H1 (cell line): ENCODE results near the gene INSM2. TPM values are rescaled to one million over a fixed set of nuclear protein-coding genes. Genes with fewer than 3 reads are reported as not detected.

ENCODE experiments used
- CTCF ChIA-PET: fragments of 300-600 bp; sonication (Branson Sonifier 250); formaldehyde crosslinking; loops from one replicate; lab custom pipeline; 2021; ENCODE audit not compliant: partially characterized antibody; lab: Charles Lee
- POLR2A ChIA-PET: fragments of 300-600 bp; sonication (Branson Sonifier 250); formaldehyde crosslinking; loops from one replicate; lab custom pipeline; 2021; ENCODE audit warnings: inconsistent platforms; ENCODE audit not compliant: partially characterized antibody; lab: Charles Lee
- DNase-seq, 2 experiments: peaks; one replicate each; pipeline versions ENCODE4 v3.0.0 to v3.0.0-alpha.2; 2010 to 2022; ENCODE audit warnings: low spot score in 2 of 2, low read depth in 1 of 2, mixed read lengths in 1 of 2
- FAIRE-seq: peaks from 2 replicates; lab custom pipeline; 2011; peaks lifted over from hg19 to GRCh38; lab: Jason Lieb, UNC
- H2AFZ ChIP-seq: 2 replicates; pipeline ENCODE4 v1.8.1; 2012; ENCODE audit warnings: low read length, inconsistent platforms
- H2AK5ac ChIP-seq: 2 replicates; pipeline ENCODE4 v1.6.1; 2013; ENCODE audit warnings: low read depth, low read length
- H2BK120ac ChIP-seq: replicated peaks from 2 replicates; pipeline ENCODE3; 2013; ENCODE audit warnings: low read depth, low read length, inconsistent platforms
- H2BK12ac ChIP-seq: 2 replicates; pipeline ENCODE4 v1.6.1; 2013; ENCODE audit warnings: low read depth, low read length
- H2BK15ac ChIP-seq: 2 replicates; pipeline ENCODE4 v1.6.1; 2013; ENCODE audit warnings: low read length
- H2BK20ac ChIP-seq: 2 replicates; pipeline ENCODE4 v1.6.1; 2013; ENCODE audit warnings: low read length
- H2BK5ac ChIP-seq: 2 replicates; pipeline ENCODE4 v1.6.1; 2013; ENCODE audit warnings: low read depth, low read length
- H3K14ac ChIP-seq: 2 replicates; pipeline ENCODE4 v1.6.1; 2013; ENCODE audit warnings: inconsistent platforms; ENCODE audit not compliant: insufficient read length
- H3K18ac ChIP-seq: 2 replicates; pipeline ENCODE4 v1.6.1; 2013; ENCODE audit warnings: low read length; ENCODE audit errors: extremely low read depth
- H3K23ac ChIP-seq: 2 replicates; pipeline ENCODE4 v1.6.1; 2013; ENCODE audit warnings: inconsistent platforms; ENCODE audit not compliant: insufficient read length
- H3K23me2 ChIP-seq: 2 replicates; pipeline ENCODE4 v1.6.1; 2013; ENCODE audit warnings: low read depth, low read length
- H3K27ac ChIP-seq: 2 replicates; pipeline ENCODE4 v1.6.1; 2011; ENCODE audit warnings: low read depth, low read length, inconsistent platforms
- H3K27me3 ChIP-seq, 4 experiments: replicated peaks in 1 of 4; 1 replicate in 1 of 4; 2 replicates in 3 of 4; pipeline versions ENCODE4 v1.6.1 to v1.8.1; 2011 to 2013; ENCODE audit warnings: low read length in 3 of 4, mild to moderate bottlenecking in 3 of 4, inconsistent platforms in 2 of 4, mixed read lengths in 2 of 4, moderate library complexity in 1 of 4; ENCODE audit not compliant: control insufficient read depth in 3 of 4, insufficient read depth in 3 of 4; ENCODE audit errors: extremely low read depth in 1 of 4
- H3K36me3 ChIP-seq, 4 experiments: 2 replicates each; pipeline versions ENCODE4 v1.6.1 to v1.8.1; 2011 to 2013; ENCODE audit warnings: mild to moderate bottlenecking in 4 of 4, low read length in 3 of 4, moderate library complexity in 2 of 4, control low read depth in 1 of 4, inconsistent platforms in 1 of 4; ENCODE audit not compliant: insufficient read depth in 4 of 4, control insufficient read depth in 2 of 4
- H3K4ac ChIP-seq: replicated peaks from 2 replicates; pipeline ENCODE3; 2013; ENCODE audit warnings: low read length, low read depth, mixed read lengths, inconsistent platforms; ENCODE audit not compliant: insufficient read length
- H3K4me1 ChIP-seq, 4 experiments: replicated peaks in 1 of 4; 1 replicate in 1 of 4; 2 replicates in 3 of 4; pipeline versions ENCODE4 v1.6.1 to v1.8.1; 2011 to 2013; ENCODE audit warnings: low read length in 3 of 4, inconsistent platforms in 2 of 4, mixed read lengths in 1 of 4; ENCODE audit not compliant: insufficient read depth in 4 of 4, control insufficient read depth in 3 of 4
- H3K4me2 ChIP-seq, 2 experiments: 2 replicates each; pipeline versions ENCODE4 v1.6.1 to v1.8.1; 2011 to 2013; ENCODE audit warnings: low read depth in 2 of 2, low read length in 2 of 2, control low read depth in 1 of 2, inconsistent platforms in 1 of 2, mild to moderate bottlenecking in 1 of 2; ENCODE audit not compliant: insufficient read depth in 1 of 2
- H3K4me3 ChIP-seq, 4 experiments: fragments of 200-600, 300-600 bp in 1 of 4; sonication (generic), shearing (Covaris generic), sonication (Bioruptor Twin) in 1 of 4; 2 replicates each; pipeline versions ENCODE4 v1.5.1 to v1.8.1; 2011 to 2016; ENCODE audit warnings: low read length in 4 of 4, low read depth in 3 of 4, control low read depth in 2 of 4, inconsistent platforms in 2 of 4, mild to moderate bottlenecking in 2 of 4, mixed read lengths in 1 of 4, moderate library complexity in 1 of 4; ENCODE audit not compliant: insufficient read depth in 2 of 4; ENCODE audit errors: extremely low read depth in 1 of 4
- H3K56ac ChIP-seq: replicated peaks from 2 replicates; pipeline ENCODE3; 2013; ENCODE audit warnings: low read depth, mild to moderate bottlenecking, mixed read lengths, low read length, inconsistent platforms; ENCODE audit not compliant: insufficient read length
- H3K79me1 ChIP-seq: 2 replicates; pipeline ENCODE4 v1.6.1; 2013; ENCODE audit warnings: low read depth, low read length, control low read depth
- H3K79me2 ChIP-seq, 2 experiments: 2 replicates each; pipeline versions ENCODE4 v1.6.1 to v1.8.1; 2012 to 2013; ENCODE audit warnings: low read length in 2 of 2, mild to moderate bottlenecking in 2 of 2, inconsistent platforms in 1 of 2; ENCODE audit not compliant: insufficient read depth in 2 of 2, control insufficient read depth in 1 of 2
- H3K9ac ChIP-seq, 4 experiments: replicated peaks in 1 of 4; 1 replicate in 1 of 4; 2 replicates in 3 of 4; pipeline versions ENCODE4 v1.6.1 to v1.8.1; 2011 to 2013; ENCODE audit warnings: low read depth in 3 of 4, low read length in 3 of 4, control low read depth in 2 of 4, mild to moderate bottlenecking in 2 of 4, moderate library complexity in 2 of 4, inconsistent platforms in 1 of 4; ENCODE audit errors: extremely low read depth in 1 of 4
- H3K9me3 ChIP-seq, 2 experiments: 2 replicates each; pipeline versions ENCODE4 v1.6.1 to v1.8.1; 2012 to 2013; ENCODE audit warnings: mild to moderate bottlenecking in 2 of 2, moderate library complexity in 2 of 2, control low read depth in 1 of 2, inconsistent platforms in 1 of 2, low read depth in 1 of 2, low read length in 1 of 2, mixed read lengths in 1 of 2; ENCODE audit not compliant: insufficient read depth in 2 of 2
- H4K20me1 ChIP-seq, 2 experiments: replicated peaks in 1 of 2; 2 replicates each; pipeline versions ENCODE3 to v1.8.1; 2011 to 2013; ENCODE audit warnings: inconsistent platforms in 2 of 2, low read length in 2 of 2, mild to moderate bottlenecking in 1 of 2; ENCODE audit not compliant: insufficient read depth in 2 of 2, control insufficient read depth in 1 of 2
- H4K5ac ChIP-seq: 2 replicates; pipeline ENCODE4 v1.6.1; 2013; ENCODE audit warnings: low read length, low read depth, mixed read lengths, inconsistent platforms; ENCODE audit not compliant: insufficient read length
- H4K8ac ChIP-seq: 2 replicates; pipeline ENCODE4 v1.8.0; 2013; ENCODE audit warnings: mild to moderate bottlenecking, moderate library complexity, low read length, inconsistent platforms; ENCODE audit not compliant: insufficient read depth; ENCODE audit errors: extremely low read depth
- H4K91ac ChIP-seq: replicated peaks from 2 replicates; pipeline ENCODE3; 2013; ENCODE audit warnings: low read length, mixed read lengths, inconsistent platforms; ENCODE audit not compliant: insufficient read length
- KDM1A ChIP-seq: fragments of 200-600, 300-600 bp; sonication (generic); IDR thresholded peaks from 2 replicates; pipeline ENCODE4 v1.7.1; 2016; ENCODE audit warnings: mild to moderate bottlenecking, low read length, borderline replicate concordance
- WGBS, 2 experiments: shearing (Covaris generic) in 1 of 2; methylation state at CpG; one replicate each; pipeline versions ENCODE4 v1.1.6 to v1.1.7; 2013 to 2015; ENCODE audit warnings: low lambda C conversion rate in 2 of 2, mixed read lengths in 2 of 2, inconsistent platforms in 1 of 2, low coverage in 1 of 2, missing lambda C conversion rate in 1 of 2; ENCODE audit not compliant: insufficient replicate concordance in 2 of 2, insufficient coverage in 1 of 2, insufficient read length in 1 of 2; ENCODE audit errors: extremely low coverage in 1 of 2, missing lambda C conversion rate in 1 of 2; 5-methylcytosine and 5-hydroxymethylcytosine counted together
- polyA plus RNA-seq, 7 experiments: library from polyadenylated mRNA; depleted of rRNA in 3 of 7; stranded (reverse) in 5 of 7; unstranded in 2 of 7; fragments of >200 nt in 5 of 7; fragments of 200-250 nt in 2 of 7; gene quantifications; 1 replicate in 5 of 7; 2 replicates in 1 of 7; 4 replicates in 1 of 7; pipeline versions ENCODE4 v1.2.1 to v1.2.3, GENCODE V29; 2011 to 2013; ENCODE audit warnings: missing spikeins in 2 of 7, mixed read lengths in 2 of 7
- total RNA-seq: library from RNA; stranded (reverse); fragmentation: NEBNext Ultra II Directional; extraction: Animal tissue kit (Norgen Biotek cat#: 25700); gene quantifications from 2 replicates; pipeline ENCODE4 v1.2.1, GENCODE V29; 2021
- TF ChIP-seq, protein P1 (sequence below): IDR thresholded peaks from 2 replicates; pipeline ENCODE4 v1.6.1; 2012; ENCODE audit warnings: low read length, inconsistent platforms

Gene INSM2
- total and polyA plus RNA-seq, 2 of the 8 experiments (the other 6 are each of a cell fraction or from before 2014, with no cell fraction given) = not detected

DNA sequence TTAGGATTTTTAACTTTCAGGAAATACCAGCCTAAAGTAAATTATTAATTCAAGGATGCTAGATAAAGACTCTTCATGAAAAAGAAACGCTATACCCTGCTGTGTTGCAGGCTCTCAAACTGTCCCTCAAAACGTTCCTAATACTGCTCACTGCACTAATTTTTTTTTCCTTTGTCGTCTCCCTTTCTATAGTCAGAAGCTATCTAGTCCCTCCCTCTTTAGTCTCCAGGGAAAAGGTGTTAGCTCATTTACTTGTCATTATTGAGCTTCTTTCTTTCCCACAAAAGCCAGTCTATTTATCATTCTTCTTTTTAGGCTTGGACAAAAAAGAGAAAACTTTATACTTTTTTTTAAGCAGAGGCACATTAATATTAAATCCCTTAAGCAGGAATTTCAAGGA is 30.3 kb upstream of the INSM2 start:
- ChIA-PET POLR2A (interaction anchor here (0.9 kb wide), 1 partner anchor 10 kb away, joined by 4 read pairs; no protein-coding TSS in a partner anchor), CTCF (no interaction called here)
- Histone ChIP-seq H3K9ac (no peak overlapping the region), H2AK5ac (no peak overlapping the region), H2BK20ac (no peak overlapping the region), H4K20me1 (no peaks in the 10 kb centered on the region), H3K23me2 (no peaks in the 10 kb centered on the region), H3K27ac (no peak overlapping the region), H3K4me1 (no peaks in the 10 kb centered on the region), H3K4me2 (no peak overlapping the region), H3K56ac (no peak overlapping the region), H3K14ac (no peak overlapping the region), H3K36me3 (no peaks in the 10 kb centered on the region), H2BK5ac (no peak overlapping the region), H3K27me3 (no peaks in the 10 kb centered on the region), H4K5ac (no peak overlapping the region), H2BK120ac (no peak overlapping the region), H3K9me3 (no peaks in the 10 kb centered on the region), H3K4ac (no peak overlapping the region), H3K23ac (no peak overlapping the region), H4K91ac (no peak overlapping the region), H3K79me1 (no peaks in the 10 kb centered on the region), H3K18ac (no peak overlapping the region), H3K79me2 (no peaks in the 10 kb centered on the region), H3K4me3 (no peak overlapping the region), H2AFZ (no peak overlapping the region), H4K8ac (no peak overlapping the region), H2BK12ac (no peak overlapping the region), H2BK15ac (no peak overlapping the region)
- WGBS, 2 experiments = 66% methylated on average over 3 of the region's 3 CpGs; no CpG with 5 or more reads in 1 of the 2 experiments
- TF ChIP-seq, protein P1, sequence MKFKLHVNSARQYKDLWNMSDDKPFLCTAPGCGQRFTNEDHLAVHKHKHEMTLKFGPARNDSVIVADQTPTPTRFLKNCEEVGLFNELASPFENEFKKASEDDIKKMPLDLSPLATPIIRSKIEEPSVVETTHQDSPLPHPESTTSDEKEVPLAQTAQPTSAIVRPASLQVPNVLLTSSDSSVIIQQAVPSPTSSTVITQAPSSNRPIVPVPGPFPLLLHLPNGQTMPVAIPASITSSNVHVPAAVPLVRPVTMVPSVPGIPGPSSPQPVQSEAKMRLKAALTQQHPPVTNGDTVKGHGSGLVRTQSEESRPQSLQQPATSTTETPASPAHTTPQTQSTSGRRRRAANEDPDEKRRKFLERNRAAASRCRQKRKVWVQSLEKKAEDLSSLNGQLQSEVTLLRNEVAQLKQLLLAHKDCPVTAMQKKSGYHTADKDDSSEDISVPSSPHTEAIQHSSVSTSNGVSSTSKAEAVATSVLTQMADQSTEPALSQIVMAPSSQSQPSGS = no peak
- no peak for TF ChIP-seq KDM1A
- DNase-seq (no peak), FAIRE-seq (no peak)
